Calu3 (cell line): Measurements from ENCODE around the gene KATNIP. TPM values are rescaled to one million over a fixed set of nuclear protein-coding genes. Genes with fewer than 3 reads are reported as not detected.

Experiments
- BruUV-seq: library from RNA; stranded (reverse); fragments of 400-500 nt; replicated peaks from 2 replicates; lab custom pipeline; 2021; lab: Mats Ljungman, UMichigan
- CTCF ChIA-PET: fragments of 300-600 bp; sonication (Branson Sonifier 250); formaldehyde crosslinking; loops from one replicate; lab custom pipeline; 2022; ENCODE audit warnings: antibody characterized with exemption; lab: Charles Lee
- DNase-seq: peaks from one replicate; pipeline ENCODE4 v3.0.0; 2022
- H3K27ac Mint-ChIP-seq: one replicate; pipeline ENCODE4 v1.8.0; 2022; ENCODE audit warnings: mixed read lengths; ENCODE audit not compliant: unreplicated experiment
- H3K27me3 Mint-ChIP-seq: one replicate; pipeline ENCODE4 v1.8.0; 2022; ENCODE audit warnings: mixed read lengths; ENCODE audit not compliant: unreplicated experiment
- H3K36me3 Mint-ChIP-seq: one replicate; pipeline ENCODE4 v1.8.0; 2022; ENCODE audit warnings: mild to moderate bottlenecking, moderate library complexity, mixed read lengths; ENCODE audit not compliant: insufficient read depth, unreplicated experiment
- H3K4me1 Mint-ChIP-seq: one replicate; pipeline ENCODE4 v1.8.0; 2022; ENCODE audit warnings: mild to moderate bottlenecking, low read depth, mixed read lengths; ENCODE audit not compliant: unreplicated experiment
- H3K4me3 Mint-ChIP-seq: one replicate; pipeline ENCODE4 v1.8.0; 2022; ENCODE audit warnings: mild to moderate bottlenecking, low read depth, moderate library complexity, mixed read lengths; ENCODE audit not compliant: unreplicated experiment
- H3K9me3 Mint-ChIP-seq: one replicate; pipeline ENCODE4 v1.8.0; 2022; ENCODE audit warnings: low read depth, mixed read lengths; ENCODE audit not compliant: unreplicated experiment
- intact Hi-C: fragments of 100-400 bp; cut with micrococcal nuclease; formaldehyde crosslinking; loops from one replicate; pipeline ENCODE4 v1.10.0; 2022; ENCODE audit not compliant: unreplicated experiment
- total RNA-seq: library from RNA; stranded (reverse); gene quantifications from 2 replicates; pipeline ENCODE4 v1.2.3, GENCODE V29; 2022
- TF ChIP-seq, protein P1 (sequence below): fragments of 200-600 bp; IDR thresholded peaks from one replicate; pipeline ENCODE4 v1.8.0; 2022; ENCODE audit warnings: antibody characterized with exemption; ENCODE audit not compliant: unreplicated experiment

KATNIP gene
- total RNA-seq, 1 experiment from 2014 or later = 37.8 TPM

DNA sequence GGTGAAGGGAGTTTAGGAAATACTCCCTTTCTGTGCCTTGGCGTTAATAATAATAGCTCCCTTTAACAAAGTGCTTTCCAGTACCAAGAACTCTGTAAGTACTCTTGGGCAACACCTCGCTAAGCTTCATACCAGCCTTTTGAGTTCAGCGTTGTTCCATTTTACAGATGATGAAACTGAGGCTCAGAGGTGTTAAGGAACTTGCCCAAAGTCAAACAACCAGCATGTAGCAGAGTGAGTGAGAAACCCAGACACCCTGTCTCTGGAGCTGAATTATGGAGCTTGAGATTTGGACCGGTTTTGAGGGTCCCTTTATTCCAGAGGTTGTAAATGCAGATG, 607 bp downstream of the KATNIP start:
- intact Hi-C loops = no loop called here

DNA sequence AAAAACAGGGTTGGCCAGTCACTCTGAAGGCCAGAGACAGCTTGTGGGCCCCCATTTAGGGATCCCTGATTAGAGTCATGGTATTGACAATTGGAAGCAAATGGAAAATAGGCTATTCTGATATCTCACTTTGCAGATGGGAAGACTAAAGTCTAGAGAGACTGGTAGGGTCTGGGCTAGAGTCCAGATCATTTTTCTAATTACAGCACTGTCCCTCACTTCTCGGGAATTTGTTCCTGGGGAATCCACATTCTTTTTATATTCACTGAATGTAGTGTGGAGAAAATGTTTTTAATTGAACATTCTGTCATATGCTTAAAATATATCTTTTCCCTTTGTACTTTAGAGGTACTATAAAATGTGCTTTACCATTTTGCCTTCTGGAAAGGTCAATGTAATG, 1.1 kb downstream of the KATNIP start:
- Mint-ChIP-seq H3K4me3 (peak overlapping the region; percentile 95), H3K36me3 (peaks cover 38% of the 10 kb centered on the region), H3K9me3 (no peaks in the 10 kb centered on the region), H3K27ac (peak overlapping the region; percentile 98), H3K27me3 (no peaks in the 10 kb centered on the region), H3K4me1 (peaks cover 35% of the 10 kb centered on the region)
- CTCF ChIA-PET = interaction anchor here (1.5 to 1.7 kb wide), 2 partner anchors 316 to 520 kb away, joined by 5 read pairs; no protein-coding TSS in a partner anchor
- TF ChIP-seq, protein P1, sequence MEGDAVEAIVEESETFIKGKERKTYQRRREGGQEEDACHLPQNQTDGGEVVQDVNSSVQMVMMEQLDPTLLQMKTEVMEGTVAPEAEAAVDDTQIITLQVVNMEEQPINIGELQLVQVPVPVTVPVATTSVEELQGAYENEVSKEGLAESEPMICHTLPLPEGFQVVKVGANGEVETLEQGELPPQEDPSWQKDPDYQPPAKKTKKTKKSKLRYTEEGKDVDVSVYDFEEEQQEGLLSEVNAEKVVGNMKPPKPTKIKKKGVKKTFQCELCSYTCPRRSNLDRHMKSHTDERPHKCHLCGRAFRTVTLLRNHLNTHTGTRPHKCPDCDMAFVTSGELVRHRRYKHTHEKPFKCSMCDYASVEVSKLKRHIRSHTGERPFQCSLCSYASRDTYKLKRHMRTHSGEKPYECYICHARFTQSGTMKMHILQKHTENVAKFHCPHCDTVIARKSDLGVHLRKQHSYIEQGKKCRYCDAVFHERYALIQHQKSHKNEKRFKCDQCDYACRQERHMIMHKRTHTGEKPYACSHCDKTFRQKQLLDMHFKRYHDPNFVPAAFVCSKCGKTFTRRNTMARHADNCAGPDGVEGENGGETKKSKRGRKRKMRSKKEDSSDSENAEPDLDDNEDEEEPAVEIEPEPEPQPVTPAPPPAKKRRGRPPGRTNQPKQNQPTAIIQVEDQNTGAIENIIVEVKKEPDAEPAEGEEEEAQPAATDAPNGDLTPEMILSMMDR = no peak
- BruUV-seq = no TSS peak
- DNase-seq = no peak
- intact Hi-C loops = no loop called here

More for the DNA sequence above, 607 bp downstream of the KATNIP start:
- BruUV-seq = no TSS peak
- CTCF ChIA-PET = interaction anchor here (1.5 to 1.7 kb wide), 2 partner anchors 317 to 520 kb away, joined by 5 read pairs; no protein-coding TSS in a partner anchor
- Mint-ChIP-seq H3K9me3 (no peaks in the 10 kb centered on the region), H3K36me3 (peaks cover 40% of the 10 kb centered on the region), H3K4me3 (peak overlapping the region; percentile 95), H3K27ac (peak overlapping the region; percentile 98), H3K4me1 (peaks cover 35% of the 10 kb centered on the region), H3K27me3 (no peaks in the 10 kb centered on the region)
- DNase-seq = no peak
- TF ChIP-seq, protein P1 = no peak

DNA sequence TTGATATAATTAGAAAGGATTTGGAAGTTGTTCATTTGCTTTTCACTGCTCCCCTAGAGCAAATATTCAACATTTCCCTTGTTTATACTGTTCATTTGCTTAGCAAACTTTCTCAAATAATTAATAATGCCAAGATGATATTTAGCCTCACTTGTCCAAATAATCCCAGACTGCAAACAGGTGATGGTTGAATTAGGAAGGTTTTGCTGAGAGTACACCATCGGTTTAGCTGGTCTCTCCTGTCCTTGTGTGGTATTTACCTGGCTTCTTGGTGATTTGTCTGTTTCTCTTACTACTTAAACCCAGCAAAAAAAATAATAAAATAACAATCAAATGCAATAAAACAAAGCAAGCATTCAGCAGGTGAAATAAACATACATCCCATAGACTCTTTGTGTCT, 6.5 kb downstream of the KATNIP start:
- no peaks in the 10 kb centered on the region for H3K4me1 Mint-ChIP-seq
- no peak overlapping the region for H3K27ac Mint-ChIP-seq
- BruUV-seq = no TSS peak
- no peak overlapping the region for H3K4me3 Mint-ChIP-seq
- no peaks in the 10 kb centered on the region for H3K27me3 Mint-ChIP-seq
- intact Hi-C loops = no loop called here
- no peak for DNase-seq
- H3K9me3 Mint-ChIP-seq = no peaks in the 10 kb centered on the region
- CTCF ChIA-PET = interaction anchor here (0.7 kb wide), 2 partner anchors 38 to 243 kb away, joined by 3 to 4 read pairs; no protein-coding TSS in a partner anchor
- TF ChIP-seq, protein P1 = no peak
- H3K36me3 Mint-ChIP-seq = peaks cover 7% of the 10 kb centered on the region

DNA sequence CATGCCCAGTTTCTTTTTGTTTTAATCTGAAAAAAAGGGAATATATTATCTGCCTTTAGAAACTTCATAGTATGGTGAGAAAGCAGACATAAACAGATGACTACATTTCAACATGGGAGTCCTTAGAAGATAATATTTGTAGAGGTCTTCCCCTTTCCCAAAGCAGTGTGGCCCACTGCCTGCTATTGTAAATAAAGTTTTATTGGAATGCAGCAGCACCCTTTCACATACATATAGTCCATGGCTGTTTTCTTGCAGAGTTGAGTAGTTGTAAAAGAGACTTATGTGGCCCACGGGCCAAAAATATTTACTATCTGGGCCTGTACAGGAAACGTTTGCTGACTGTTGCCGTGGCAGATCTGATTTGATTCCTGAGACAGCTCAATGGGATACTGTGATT, 8.5 kb downstream of the KATNIP start:
- Mint-ChIP-seq H3K9me3 (no peaks in the 10 kb centered on the region), H3K36me3 (peaks cover 7% of the 10 kb centered on the region), H3K27ac (no peak overlapping the region), H3K27me3 (no peaks in the 10 kb centered on the region), H3K4me3 (no peak overlapping the region), H3K4me1 (no peaks in the 10 kb centered on the region)
- no TSS peak for BruUV-seq
- intact Hi-C loops = no loop called here
- TF ChIP-seq, protein P1 = no peak
- CTCF ChIA-PET = no interaction called here
- DNase-seq = no peak
